ENCODE data around the gene NOB1. TPM values are rescaled to one million over a fixed set of nuclear protein-coding genes. Genes with fewer than 3 reads are reported as not detected.

Gene NOB1
- total and polyA plus RNA-seq, 9 of the 15 experiments (the other 6 are each of a cell fraction or from before 2014, with no cell fraction given): 42.4 to 148 (median 116) TPM

DNA sequence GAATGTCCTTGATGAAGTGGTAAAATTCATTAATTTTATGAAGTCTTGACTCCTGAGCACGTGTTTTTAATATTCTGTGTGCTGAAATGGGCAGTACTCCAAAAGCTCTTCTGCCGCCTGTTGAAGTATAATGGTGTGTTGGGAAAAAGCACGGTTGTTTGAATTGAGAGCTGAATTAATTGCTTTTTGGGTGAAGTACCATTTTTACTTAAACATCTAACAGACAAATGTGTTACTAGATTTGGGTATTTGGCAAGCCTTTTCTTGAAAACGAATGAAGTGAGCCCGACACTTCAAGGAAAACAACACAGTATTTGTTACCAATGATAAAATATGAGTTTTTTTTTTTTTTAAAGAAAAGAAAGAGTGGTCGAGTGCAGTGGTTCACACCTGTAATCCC is 29.9 kb upstream of the NOB1 start:
- Histone ChIP-seq H3K9me3 (replicated peaks; ENCODE audit: control insufficient read depth, insufficient read depth, low read depth, low read length) (no peaks in the 10 kb centered on the region), H3K4me2 (ENCODE audit: insufficient read depth, low read length) (no peak overlapping the region), H4K20me1 (replicated peaks; ENCODE audit: control insufficient read depth, insufficient read depth, low read length) (no peaks in the 10 kb centered on the region), H3K27ac (ENCODE audit: extremely low read depth, low read depth, low read length) (no peak overlapping the region), H2AFZ (ENCODE audit: low read depth, low read length) (no peak overlapping the region), H3K79me2 (ENCODE audit: control insufficient read depth, insufficient read depth, low read length) (no peaks in the 10 kb centered on the region), H3K4me3 (no peak overlapping the region), H3K4me1 (replicated peaks in 1 of 2; ENCODE audit: control insufficient read depth in 2 of 2, insufficient read depth in 2 of 2, low read length in 2 of 2) (no peaks in the 10 kb centered on the region), H3K36me3 (ENCODE audit: control insufficient read depth, insufficient read depth, low read length) (peaks cover 25% of the 10 kb centered on the region; the same call in 2 of the 3 replicates), H3K27me3 (ENCODE audit: control insufficient read depth in 2 of 2, insufficient read depth in 2 of 2, low read length in 2 of 2) (no peaks in the 10 kb centered on the region), H3K9ac (ENCODE audit: insufficient read depth in 1 of 2, low read depth in 2 of 2, low read length in 2 of 2) (no peak overlapping the region), H3K9me1 (ENCODE audit: control insufficient read depth, insufficient read depth, low read length) (no peaks in the 10 kb centered on the region)
- intact Hi-C loops (cut with micrococcal nuclease) (no loop called here), in situ Hi-C loops (cut with MboI) (no loop called here)
- ChIA-PET POLR2A (interaction anchor here (0.8 kb wide), 1 partner anchor 19 kb away, joined by 3 read pairs; no protein-coding TSS in a partner anchor), CTCF (ENCODE audit: low intra/inter-chr PET ratio) (no interaction called here)
- DNase-seq (ENCODE audit: extremely low read depth in 1 of 4, low spot score in 3 of 4) (no peak), ATAC-seq (no peak), FAIRE-seq (no peak)
- WGBS (ENCODE audit: insufficient coverage, low coverage, missing lambda C conversion rate): 78% methylated on average over 6 of the region's 6 CpGs
- no TSS peak for BruUV-seq (replicated peaks)
- TF ChIP-seq ZNF253 (CRISPR knock-in tag; conservative IDR thresholded peaks at IDR 0.05): no peak
- TF ChIP-seq ETS1 (conservative IDR thresholded peaks at IDR 0.05; ENCODE audit: control insufficient read depth, low read depth, low read length): no peak
- no peak for TF ChIP-seq U2AF2 (optimal IDR thresholded peaks at IDR 0.05; ENCODE audit: low read depth, low read length)
- TF ChIP-seq CBX2 (IDR thresholded peaks at IDR 0.05; ENCODE audit: insufficient read depth, low read length, poor library complexity, severe bottlenecking): no peak
- no peak for TF ChIP-seq SREBF2 (CRISPR knock-in tag; IDR thresholded peaks at IDR 0.05)
- TF ChIP-seq CREBBP (IDR thresholded peaks at IDR 0.05; ENCODE audit: low read depth, low read length): no peak
- TF ChIP-seq RFX1 (IDR thresholded peaks at IDR 0.05): no peak
- no peak for TF ChIP-seq CHAMP1 (IDR thresholded peaks at IDR 0.05)
- no peak for TF ChIP-seq ATF6 (CRISPR knock-in tag; IDR thresholded peaks at IDR 0.05)

Measured in K562 (cell line).